WTC11 (cell line): ENCODE data around the gene TNNI2. TPM values are rescaled to one million over a fixed set of nuclear protein-coding genes. Genes with fewer than 3 reads are reported as not detected.

ENCODE experiments used
- ATAC-seq: fragments of 200-7000 bp; cut with Tn5 transposase; 2 replicates; pipeline ENCODE4 v1.10.0; 2021; ENCODE audit warnings: mild to moderate bottlenecking, moderate library complexity
- CTCF ChIA-PET: fragments of 300-600 bp; sonication (Branson Sonifier 250); formaldehyde crosslinking; loops from one replicate; lab custom pipeline; 2021; ENCODE audit warnings: antibody characterized with exemption; lab: Charles Lee
- POLR2A ChIA-PET: fragments of 350-600 bp; sonication (Branson Sonifier 250); formaldehyde crosslinking; loops from one replicate; lab custom pipeline; 2021; ENCODE audit warnings: antibody characterized with exemption; lab: Charles Lee
- DNase-seq: peaks from one replicate; pipeline ENCODE4 v3.0.0; 2021; ENCODE audit warnings: low spot score
- H3K27ac Mint-ChIP-seq: 2 replicates; pipeline ENCODE4 v1.8.0; 2021; ENCODE audit warnings: mixed read lengths
- H3K27me3 Mint-ChIP-seq: 2 replicates; pipeline ENCODE4 v1.8.0; 2021; ENCODE audit warnings: low read depth, mild to moderate bottlenecking, moderate library complexity, mixed read lengths
- H3K36me3 Mint-ChIP-seq: 2 replicates; pipeline ENCODE4 v1.8.0; 2021; ENCODE audit warnings: mixed read lengths
- H3K4me1 Mint-ChIP-seq: 2 replicates; pipeline ENCODE4 v1.8.0; 2022; ENCODE audit warnings: mixed read lengths
- H3K4me3 Mint-ChIP-seq: 2 replicates; pipeline ENCODE4 v1.8.0; 2021; ENCODE audit warnings: mild to moderate bottlenecking, moderate library complexity, mixed read lengths
- H3K9me3 Mint-ChIP-seq: 2 replicates; pipeline ENCODE4 v1.8.0; 2021; ENCODE audit warnings: mixed read lengths
- ATF2 ChIP-seq: sonication (generic); formaldehyde crosslinking; IDR thresholded peaks from 2 replicates; pipeline ENCODE4 v1.8.1; 2022; ENCODE audit warnings: low read depth, missing genetic modification reagents, borderline replicate concordance
- CDX4 ChIP-seq: fragments of 250-450 bp; sonication (Bioruptor Pico); IDR thresholded peaks from 2 replicates; pipeline ENCODE4 v1.9.0; 2021; ENCODE audit warnings: moderate library complexity, mild to moderate bottlenecking, inconsistent platforms, borderline replicate concordance
- E2F4 ChIP-seq: sonication (generic); formaldehyde crosslinking; IDR thresholded peaks from 2 replicates; pipeline ENCODE4 v1.8.1; 2022; ENCODE audit warnings: low read depth, mild to moderate bottlenecking, moderate library complexity, missing genetic modification reagents, borderline replicate concordance
- EMX1 ChIP-seq: fragments of 250-450 bp; sonication (Bioruptor Pico); IDR thresholded peaks from 2 replicates; pipeline ENCODE4 v1.8.0; 2021; ENCODE audit warnings: mild to moderate bottlenecking
- ESRRA ChIP-seq: sonication (generic); formaldehyde crosslinking; IDR thresholded peaks from 2 replicates; pipeline ENCODE4 v1.8.1; 2022; ENCODE audit warnings: mild to moderate bottlenecking, missing genetic modification reagents, borderline replicate concordance
- FOXJ3 ChIP-seq: sonication (generic); formaldehyde crosslinking; IDR thresholded peaks from 2 replicates; pipeline ENCODE4 v1.9.0; 2021; ENCODE audit warnings: missing genetic modification reagents, mild to moderate bottlenecking, borderline replicate concordance
- GABPB1 ChIP-seq: sonication (generic); formaldehyde crosslinking; IDR thresholded peaks from 2 replicates; pipeline ENCODE4 v1.8.1; 2023; ENCODE audit warnings: mild to moderate bottlenecking, missing genetic modification reagents
- IRF2 ChIP-seq: sonication (generic); formaldehyde crosslinking; IDR thresholded peaks from 2 replicates; pipeline ENCODE4 v1.8.0; 2022; ENCODE audit warnings: low read depth, missing genetic modification reagents, borderline replicate concordance
- JAZF1 ChIP-seq: fragments of 250-450 bp; sonication (Bioruptor Pico); IDR thresholded peaks from 2 replicates; pipeline ENCODE4 v1.9.0; 2021; ENCODE audit warnings: moderate library complexity, mild to moderate bottlenecking, inconsistent platforms
- MAX ChIP-seq: sonication (generic); formaldehyde crosslinking; IDR thresholded peaks from 2 replicates; pipeline ENCODE4 v1.8.0; 2022; ENCODE audit warnings: mild to moderate bottlenecking, missing genetic modification reagents
- MXD4 ChIP-seq: fragments of 250-450 bp; sonication (Bioruptor Pico); IDR thresholded peaks from 2 replicates; pipeline ENCODE4 v1.8.0; 2021; ENCODE audit warnings: mild to moderate bottlenecking, moderate library complexity, borderline replicate concordance
- SMAD3 ChIP-seq: sonication (generic); formaldehyde crosslinking; IDR thresholded peaks from 2 replicates; pipeline ENCODE4 v1.8.0; 2022; ENCODE audit warnings: missing genetic modification reagents, mild to moderate bottlenecking, borderline replicate concordance
- SOX15 ChIP-seq: fragments of 250-450 bp; sonication (Bioruptor Pico); IDR thresholded peaks from 2 replicates; pipeline ENCODE4 v1.9.0; 2021; ENCODE audit warnings: mild to moderate bottlenecking
- SP1 ChIP-seq: sonication (generic); formaldehyde crosslinking; conservative IDR thresholded peaks from 2 replicates; pipeline ENCODE4 v1.8.1; 2022; ENCODE audit warnings: missing genetic modification reagents
- STAT6 ChIP-seq: sonication (generic); formaldehyde crosslinking; conservative IDR thresholded peaks from 2 replicates; pipeline ENCODE4 v1.8.1; 2023; ENCODE audit warnings: mild to moderate bottlenecking, low read depth, missing genetic modification reagents, moderate library complexity
- TEAD1 ChIP-seq: sonication (generic); formaldehyde crosslinking; IDR thresholded peaks from 2 replicates; pipeline ENCODE4 v1.8.0; 2022; ENCODE audit warnings: mild to moderate bottlenecking, missing genetic modification reagents
- ZBTB43 ChIP-seq: sonication (generic); formaldehyde crosslinking; IDR thresholded peaks from 2 replicates; pipeline ENCODE4 v1.8.1; 2023; ENCODE audit warnings: mild to moderate bottlenecking, missing genetic modification reagents
- ZNF138 ChIP-seq: sonication (generic); formaldehyde crosslinking; conservative IDR thresholded peaks from 2 replicates; pipeline ENCODE4 v1.8.1; 2022; ENCODE audit warnings: mild to moderate bottlenecking, moderate library complexity, missing genetic modification reagents
- ZNF423 ChIP-seq: fragments of 250-450 bp; sonication (Bioruptor Pico); IDR thresholded peaks from 2 replicates; pipeline ENCODE4 v2.1.2; 2022; ENCODE audit warnings: mild to moderate bottlenecking, moderate library complexity
- total RNA-seq: library from RNA; stranded (reverse); gene quantifications from 3 replicates; pipeline ENCODE4 v1.2.3, GENCODE V29; 2021

The TNNI2 gene
- total RNA-seq, 1 experiment from 2014 or later, result not detected

GRCh38 chr11:1835671-1836010 lies 3.1 kb upstream of the TNNI2 start:
- DNase-seq (no peak), ATAC-seq (no peak)
- H3K27me3 Mint-ChIP-seq, result peaks cover 5% of the 10 kb centered on the region
- no peaks in the 10 kb centered on the region for H3K36me3 Mint-ChIP-seq
- 0 out of 2 replicates have a peak, but pooled peaks cover 2% of the 10 kb centered on the region for H3K4me1 Mint-ChIP-seq
- ChIA-PET POLR2A (no interaction called here), CTCF (interaction anchor here (1.0 to 7.8 kb wide), 8 partner anchors 10 to 315 kb away, joined by 3 to 190 read pairs (median 20); no protein-coding TSS in a partner anchor)
- H3K4me3 Mint-ChIP-seq, result no peak overlapping the region
- H3K9me3 Mint-ChIP-seq, result no peaks in the 10 kb centered on the region
- no peak overlapping the region for H3K27ac Mint-ChIP-seq
- TF ChIP-seq GABPB1 (no peak), ZNF138 (no peak), MXD4 (no peak), CDX4 (CRISPR knock-in tag) (no peak), ZBTB43 (CRISPR knock-in tag) (no peak), JAZF1 (CRISPR knock-in tag) (no peak), STAT6 (no peak), ZNF423 (CRISPR knock-in tag) (no peak), TEAD1 (CRISPR knock-in tag) (no peak), E2F4 (no peak), ATF2 (CRISPR knock-in tag) (no peak), EMX1 (CRISPR knock-in tag) (no peak), SMAD3 (CRISPR knock-in tag) (no peak)
- TF ChIP-seq, all 79 proteins: peak for 0

GRCh38 chr11:1836011-1836945 lies 2.5 kb upstream of the TNNI2 start:
- no peak for DNase-seq

More at GRCh38 chr11:1836011-1836945, 2.5 kb upstream of the TNNI2 start:
- ChIA-PET CTCF (interaction anchor here (0.9 to 7.8 kb wide), 10 partner anchors 11 to 314 kb away, joined by 3 to 190 read pairs (median 10); no protein-coding TSS in a partner anchor), POLR2A (no interaction called here)
- Mint-ChIP-seq H3K4me1 (0 out of 2 replicates have a peak, but pooled peaks cover 2% of the 10 kb centered on the region), H3K27me3 (peaks cover 5% of the 10 kb centered on the region), H3K36me3 (no peaks in the 10 kb centered on the region), H3K27ac (no peak overlapping the region), H3K9me3 (no peaks in the 10 kb centered on the region), H3K4me3 (no peak overlapping the region)
- TF ChIP-seq MAX, result no peak
- TF ChIP-seq FOXJ3, result no peak
- TF ChIP-seq ESRRA (CRISPR knock-in tag), result no peak
- TF ChIP-seq SP1 (CRISPR knock-in tag), result no peak
- no peak for TF ChIP-seq IRF2 (CRISPR knock-in tag)
- TF ChIP-seq SOX15, result no peak
- ATAC-seq, result no peak
